Measurements from ENCODE around the gene ADH1B. TPM values are rescaled to one million over a fixed set of nuclear protein-coding genes. Genes with fewer than 3 reads are reported as not detected.

Gene ADH1B
- total RNA-seq, 1 experiment from 2014 or later: 1.0 TPM

GRCh38 chr4:99359480-99360204 is 38.4 kb upstream of the ADH1B start:
- TF ChIP-seq NFE2L1 (CRISPR knock-in tag; IDR thresholded peaks at IDR 0.05) (no peak), PREB (CRISPR knock-in tag; IDR thresholded peaks at IDR 0.05; ENCODE audit: borderline replicate concordance) (no peak), ARID4B (CRISPR knock-in tag; IDR thresholded peaks at IDR 0.05; ENCODE audit: borderline replicate concordance) (no peak), CTCF (IDR thresholded peaks at IDR 0.05) (no peak), ATF1 (CRISPR knock-in tag; IDR thresholded peaks at IDR 0.05) (no peak), ETV6 (CRISPR knock-in tag; IDR thresholded peaks at IDR 0.05) (no peak), IRF1 (CRISPR knock-in tag; IDR thresholded peaks at IDR 0.05) (no peak), CREM (CRISPR knock-in tag; IDR thresholded peaks at IDR 0.05) (no peak), CBFB (CRISPR knock-in tag; IDR thresholded peaks at IDR 0.05; ENCODE audit: low read depth) (no peak), USF2 (CRISPR knock-in tag; IDR thresholded peaks at IDR 0.05) (no peak), NR2C2 (CRISPR knock-in tag; IDR thresholded peaks at IDR 0.05) (no peak), HMGXB4 (CRISPR knock-in tag; IDR thresholded peaks at IDR 0.05) (no peak)
- peaks cover 6% of the 10 kb centered on the region for H3K4me1 Mint-ChIP-seq
- peaks cover 63% of the 10 kb centered on the region for H3K9me3 Mint-ChIP-seq
- H3K36me3 Mint-ChIP-seq: peaks cover 42% of the 10 kb centered on the region
- H3K27me3 Mint-ChIP-seq (ENCODE audit: low read depth): no peaks in the 10 kb centered on the region
- no peak overlapping the region for H3K27ac Mint-ChIP-seq
- DNase-seq (ENCODE audit: low spot score) (no peak), ATAC-seq (no peak)
- POLR2A ChIA-PET: no interaction called here
- CTCF ChIA-PET: interaction anchor here (1.6 kb wide), 1 partner anchor 18 kb away, joined by 4 read pairs; no protein-coding TSS in a partner anchor
- H3K4me3 Mint-ChIP-seq: no peak overlapping the region

- Mint-ChIP-seq H3K4me3 (no peak overlapping the region), H3K27me3 (ENCODE audit: low read depth) (no peaks in the 10 kb centered on the region; the same call in 1 of the 2 replicates), H3K27ac (no peak overlapping the region), H3K9me3 (peaks cover 68% of the 10 kb centered on the region), H3K36me3 (peaks cover 43% of the 10 kb centered on the region), H3K4me1 (peaks cover 6% of the 10 kb centered on the region)
- DNase-seq (ENCODE audit: low spot score) (no peak), ATAC-seq (no peak)
- ChIA-PET POLR2A (no interaction called here), CTCF (no interaction called here)
- TF ChIP-seq SP1 (CRISPR knock-in tag; conservative IDR thresholded peaks at IDR 0.05): no peak
Observed at GRCh38 chr4:99357948-99358347, 36.7 kb upstream of the ADH1B start.

Data from WTC11 (cell line).